Hematopoietic multipotent progenitor cell treated with erythropoietin and hydrocortisone succinate and interleukin-3 and kit ligand, for 6 days (in vitro differentiated cells): ENCODE results near the gene KRT4.

Experiments
- DNase-seq: peaks from one replicate; pipeline ENCODE4 v3.0.0-alpha.2; 2015

The KRT4 gene

GRCh38 chr12:52836491-52837412 lies 22.8 kb upstream of the KRT4 start:
- DNase-seq = no peak

DNA sequence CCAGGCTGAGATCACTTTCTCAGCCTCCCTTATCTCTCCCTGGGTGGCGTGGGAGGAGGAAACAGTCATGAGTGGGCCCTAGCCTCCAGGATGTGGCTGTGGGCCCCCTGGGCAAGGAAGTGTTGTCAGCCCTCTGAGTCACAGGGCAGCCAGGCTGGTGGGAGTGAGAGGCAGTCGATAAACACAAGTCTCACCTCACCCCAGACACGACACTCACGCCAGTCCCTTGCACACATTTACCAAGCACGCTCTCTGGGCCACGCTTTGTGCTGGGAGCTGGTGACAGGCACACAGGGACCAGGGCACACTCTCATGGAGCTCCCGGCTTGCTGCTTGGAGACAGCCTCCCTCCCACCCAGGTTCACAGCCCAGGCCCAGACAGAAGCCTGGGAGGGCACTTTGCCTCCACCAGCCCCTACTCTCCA lies 22.1 kb upstream of the KRT4 start:
- peak; percentile 43 for DNase-seq

GRCh38 chr12:52835271-52836041 lies 21.5 kb upstream of the KRT4 start:
- no peak for DNase-seq

DNA sequence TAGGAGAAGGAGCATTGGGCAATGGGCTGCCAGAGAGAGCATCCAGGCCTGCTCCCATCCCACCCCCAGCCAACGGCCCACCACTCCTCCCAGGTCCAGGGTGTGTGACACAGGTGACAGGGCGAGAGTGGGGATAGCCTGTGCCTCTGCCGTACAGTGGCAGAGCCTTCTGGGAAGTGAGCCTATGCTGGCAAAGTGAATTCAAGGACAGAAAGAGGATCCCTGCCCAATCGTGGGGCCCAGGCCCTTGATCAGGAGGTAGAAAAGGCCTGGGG lies 20.7 kb upstream of the KRT4 start:
- DNase-seq = no peak

DNA sequence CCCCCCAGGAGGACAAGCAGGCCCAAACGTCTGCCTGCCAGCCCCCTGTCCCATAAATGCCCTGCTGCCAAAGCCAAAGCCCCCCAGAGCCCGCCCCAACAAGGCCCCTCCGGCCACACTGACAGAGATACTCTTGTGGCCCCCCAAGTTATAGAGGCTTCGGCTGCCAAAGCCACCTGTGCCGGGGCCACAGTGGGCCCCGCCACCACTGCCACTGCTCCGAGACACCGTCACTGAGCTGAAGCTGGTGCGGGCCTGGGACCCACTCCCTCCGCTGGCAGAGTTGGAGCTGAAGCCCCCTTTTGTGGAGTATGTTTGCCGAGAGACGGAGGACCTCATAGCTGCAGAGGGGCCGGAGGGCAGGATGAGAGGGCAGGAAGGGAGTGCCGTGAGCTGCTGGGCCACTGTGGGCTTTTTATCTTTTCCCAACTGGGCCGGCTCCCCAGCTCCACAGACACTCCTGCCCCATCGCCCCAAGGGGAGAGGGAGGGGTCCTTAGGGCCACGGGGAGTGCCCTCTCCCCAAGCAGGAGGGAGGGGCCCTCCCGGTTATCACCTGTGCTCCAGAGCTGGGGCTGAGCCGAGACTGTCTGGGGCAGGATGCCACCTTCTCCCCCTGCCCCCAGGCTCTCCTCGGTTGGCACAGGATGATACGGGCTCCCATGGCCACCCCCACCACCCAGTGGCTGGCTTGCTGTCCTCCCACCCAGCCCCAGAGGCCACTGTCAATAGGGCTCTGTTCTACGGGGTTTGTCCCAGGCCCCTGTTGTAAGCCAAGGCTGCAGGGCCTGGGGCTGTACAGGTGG lies 20.2 kb upstream of the KRT4 start, which contains the start of gene KRT79:
Gene KRT79, minus strand, starts transcription at position 390 of the 805 bp plus-strand sequence. Its CDS starts 51 bp downstream, at position 339.
- DNase-seq = no peak

GRCh38 chr12:52832985-52833905 lies 19.3 kb upstream of the KRT4 start:
- DNase-seq = no peak

DNA sequence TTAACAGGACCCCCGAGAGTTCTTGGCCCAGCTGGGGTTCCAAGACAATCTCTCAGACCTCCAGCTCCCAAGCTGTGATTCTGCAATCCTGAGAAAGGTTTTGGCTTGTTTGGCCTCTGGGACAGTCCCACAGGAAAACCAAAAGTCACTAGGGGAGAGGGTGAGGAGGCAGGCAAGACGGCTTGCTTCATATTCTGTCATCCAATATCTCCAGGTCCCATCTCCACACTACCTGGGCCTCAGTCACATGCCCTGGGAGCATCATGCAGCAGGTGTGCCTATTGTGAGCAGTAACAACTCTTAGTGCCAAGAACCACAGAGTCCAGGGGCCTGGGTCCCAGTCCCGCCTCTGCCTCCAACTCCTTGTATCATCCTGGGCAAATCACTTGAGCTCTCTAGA lies 18.5 kb upstream of the KRT4 start:
- DNase-seq = no peak

DNA sequence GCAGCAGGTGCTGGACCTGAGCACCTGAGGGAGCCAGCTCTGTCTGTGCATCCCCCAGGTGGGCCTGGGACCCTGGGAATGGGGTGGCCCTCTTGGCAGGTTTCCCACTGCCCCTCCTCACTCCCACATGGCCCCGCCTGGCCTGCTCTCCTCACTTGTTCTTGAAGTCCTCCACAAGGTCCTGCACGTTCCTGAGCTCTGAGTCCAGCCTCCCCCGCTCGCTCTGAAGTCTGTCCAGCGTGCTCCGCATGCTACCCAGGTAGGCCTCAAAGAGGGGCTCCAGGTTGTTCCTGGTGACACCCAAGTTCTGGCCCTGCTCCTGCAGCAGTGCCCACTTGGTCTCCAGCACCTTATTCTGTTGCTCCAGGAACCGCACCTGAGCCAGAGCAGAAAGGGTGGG lies 17.3 kb upstream of the KRT4 start:
- no peak for DNase-seq

DNA sequence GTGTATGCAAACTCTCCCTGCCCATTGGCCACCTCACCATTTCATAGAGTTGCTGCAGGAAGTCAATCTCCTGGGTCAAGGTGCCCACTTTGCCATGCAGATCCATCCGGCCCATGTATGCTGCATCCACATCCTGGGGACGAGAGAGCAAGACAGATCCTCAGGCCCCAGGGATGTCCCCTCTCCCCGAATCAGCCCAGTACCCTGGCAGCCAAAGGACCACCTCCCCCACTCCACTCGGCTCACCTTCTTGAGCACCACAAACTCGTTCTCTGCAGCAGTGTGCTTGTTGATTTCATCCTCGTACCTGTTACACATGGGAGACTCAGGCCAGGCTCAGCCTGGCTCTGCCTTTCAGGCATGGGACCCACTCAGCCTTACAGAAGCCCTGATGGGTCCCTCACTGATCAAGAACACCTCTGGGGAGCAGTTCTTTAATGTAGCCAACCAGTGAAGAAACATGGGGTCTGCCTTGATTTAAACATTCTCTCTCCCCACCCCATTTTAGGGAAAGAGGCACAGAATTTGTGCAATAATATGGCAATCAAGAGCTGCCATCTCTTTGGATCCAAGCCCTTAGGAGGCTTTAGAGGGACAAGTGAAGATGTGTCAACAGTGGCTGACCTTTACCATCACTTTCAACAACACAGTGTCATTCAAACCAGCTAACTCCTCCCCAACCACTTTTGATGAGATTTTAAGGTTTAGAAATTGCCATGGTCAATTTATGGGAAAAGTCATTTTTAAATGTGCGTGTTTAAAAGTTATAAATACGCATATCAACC lies 16.3 kb upstream of the KRT4 start:
- DNase-seq = no peak

GRCh38 chr12:52828591-52829021 lies 14.7 kb upstream of the KRT4 start:
- DNase-seq = peak; percentile 16

DNA sequence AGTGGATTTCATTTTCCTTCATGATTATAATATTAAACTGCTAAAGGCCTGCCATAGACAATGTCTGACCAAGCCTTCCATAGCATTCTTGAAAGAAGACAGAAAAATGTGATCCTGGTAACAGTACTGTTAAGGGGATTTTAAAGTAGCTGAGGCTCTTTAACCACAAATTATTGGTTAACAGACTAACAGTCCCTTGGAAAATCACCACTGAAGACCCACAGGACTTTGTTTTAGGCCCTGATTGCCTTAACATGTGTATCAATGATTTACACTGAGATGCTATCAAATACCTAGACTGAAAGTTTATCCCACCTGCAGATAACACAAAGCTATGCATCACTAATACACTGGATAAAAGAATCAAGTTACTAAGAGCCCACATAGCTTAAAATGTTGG lies 14.2 kb upstream of the KRT4 start:
- DNase-seq = no peak

- no peak for DNase-seq
Measured at GRCh38 chr12:52827499-52828090, 13.7 kb upstream of the KRT4 start.

GRCh38 chr12:52826611-52827498 lies 12.9 kb upstream of the KRT4 start:
- no peak for DNase-seq

DNA sequence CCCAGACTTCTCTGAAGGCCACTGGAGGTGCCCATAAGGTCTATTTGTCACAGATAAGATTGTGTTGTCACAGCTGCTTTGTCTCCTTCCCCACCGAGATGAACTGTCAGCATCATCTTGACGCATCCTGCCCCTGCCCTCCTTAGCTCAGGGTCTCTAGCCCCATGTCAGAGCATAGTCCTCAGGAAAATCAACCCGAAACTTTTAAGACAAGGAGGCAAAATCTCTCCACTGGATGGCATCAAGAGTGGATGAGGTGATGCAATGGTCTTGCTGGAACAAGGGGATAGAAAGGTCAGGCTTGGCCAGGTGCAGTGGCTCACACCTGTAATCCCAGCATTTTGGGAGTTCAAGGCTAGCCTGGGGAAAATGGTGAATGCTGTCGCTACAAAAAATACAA lies 12.0 kb upstream of the KRT4 start:
- DNase-seq = no peak

DNA sequence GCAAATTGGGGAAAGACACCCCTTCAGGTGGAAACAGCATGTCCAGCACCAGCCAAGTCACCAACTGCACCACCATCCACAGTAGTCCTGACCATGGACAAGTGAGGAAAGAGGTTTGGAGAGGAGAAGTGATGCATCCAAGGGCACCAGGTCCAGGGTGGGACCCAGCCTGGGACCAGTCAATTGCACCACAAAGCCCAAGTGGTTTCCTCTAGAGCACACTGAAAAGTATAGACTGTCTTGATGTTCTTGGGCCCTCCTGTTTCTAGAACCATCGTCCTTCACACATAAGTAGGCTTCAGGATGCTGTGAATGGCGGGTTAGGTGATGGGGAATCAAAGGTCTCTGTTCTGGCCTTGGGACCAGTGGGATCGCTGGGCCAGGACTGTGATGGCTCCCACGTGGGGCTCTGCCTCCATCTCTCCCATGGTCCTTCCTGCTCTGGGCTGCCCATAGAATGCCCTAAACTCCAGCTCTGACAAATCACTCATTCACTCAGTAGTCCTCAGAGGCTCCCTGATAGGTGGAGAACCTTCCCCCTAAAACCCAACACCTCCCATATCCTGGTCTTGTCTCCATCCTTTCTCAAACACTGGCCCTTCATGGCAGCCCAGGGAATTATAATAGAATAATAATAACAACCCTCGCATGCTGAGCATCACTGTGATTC lies 11.0 kb upstream of the KRT4 start:
- DNase-seq = no peak

GRCh38 chr12:52823761-52824450 lies 10.0 kb upstream of the KRT4 start:
- no peak for DNase-seq

DNA sequence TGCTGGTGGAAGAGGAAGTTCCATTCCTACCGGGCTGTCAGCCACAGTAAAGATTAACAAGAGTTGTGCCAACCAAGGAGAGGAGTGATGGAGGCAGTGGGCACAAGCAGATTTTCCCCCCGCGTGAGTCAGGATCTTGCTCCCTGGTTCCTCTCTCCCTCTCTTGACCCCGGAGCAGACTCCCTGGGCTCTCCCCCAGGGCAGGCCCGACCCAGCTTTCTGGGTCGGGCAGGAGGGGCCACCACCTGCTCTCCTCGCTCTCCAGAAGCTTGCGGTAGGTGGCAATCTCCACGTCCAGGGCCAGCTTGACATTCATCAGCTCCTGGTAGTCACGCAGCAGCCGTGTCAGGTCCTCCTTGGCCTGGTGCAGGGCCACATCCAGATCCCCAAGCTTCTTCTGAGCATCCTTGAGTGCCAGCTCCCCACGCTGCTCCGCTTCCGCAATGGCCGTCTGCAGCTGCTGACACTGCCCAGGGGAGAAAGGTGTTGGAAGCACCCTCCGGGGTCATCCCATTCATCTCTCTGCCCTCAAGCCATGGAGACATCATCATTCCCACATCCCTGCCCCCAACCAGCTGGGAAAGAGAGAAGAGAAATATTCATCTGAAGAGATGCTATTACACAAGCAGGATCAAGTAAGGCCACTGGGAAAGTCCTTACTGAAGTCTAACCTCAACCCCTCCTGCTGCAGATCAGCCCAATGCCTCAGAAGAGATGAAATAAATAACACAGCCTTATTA lies 9.0 kb upstream of the KRT4 start:
- DNase-seq = no peak
